Type B pancreatic cell (in vitro differentiated cells): ENCODE results near the gene VKORC1L1. TPM values are rescaled to one million over a fixed set of nuclear protein-coding genes. Genes with fewer than 3 reads are reported as not detected.
"Not testable (repeated sequence)": the region's sequence is repeated elsewhere in the genome, so short reads cannot be mapped to it uniquely, and the experiment has no call there.

Source experiments
- DNase-seq: peaks from one replicate; pipeline ENCODE4 v3.0.0; 2021; ENCODE audit warnings: mixed read lengths; ENCODE audit not compliant: unreplicated experiment; ENCODE audit errors: extremely low spot score
- H3K27ac Mint-ChIP-seq: 2 replicates; pipeline ENCODE4 v1.8.0; 2021; ENCODE audit warnings: mild to moderate bottlenecking, mixed read lengths
- H3K27me3 Mint-ChIP-seq: 2 replicates; pipeline ENCODE4 v1.8.0; 2021; ENCODE audit warnings: mixed read lengths
- H3K36me3 Mint-ChIP-seq: 2 replicates; pipeline ENCODE4 v1.8.0; 2021; ENCODE audit warnings: mixed read lengths
- H3K4me1 Mint-ChIP-seq: one replicate; pipeline ENCODE4 v1.8.0; 2021; ENCODE audit warnings: mixed read lengths; ENCODE audit not compliant: unreplicated experiment
- H3K4me3 Mint-ChIP-seq: 2 replicates; pipeline ENCODE4 v1.8.0; 2021; ENCODE audit warnings: mild to moderate bottlenecking, mixed read lengths
- H3K9me3 Mint-ChIP-seq: 2 replicates; pipeline ENCODE4 v1.8.0; 2021; ENCODE audit warnings: mixed read lengths
- CTCF ChIP-seq: fragments of 200-600 bp; sonication (generic); conservative IDR thresholded peaks from 2 replicates; pipeline ENCODE4 v1.5.0; 2021; ENCODE audit warnings: antibody characterized with exemption, mild to moderate bottlenecking
- total RNA-seq: library from RNA; stranded (reverse); gene quantifications from 2 replicates; pipeline ENCODE4 v1.2.1, GENCODE V29; 2021; ENCODE audit warnings: low replicate concordance

Gene VKORC1L1
- total RNA-seq, 1 donor from 2014 or later, result 26.4 TPM

DNA sequence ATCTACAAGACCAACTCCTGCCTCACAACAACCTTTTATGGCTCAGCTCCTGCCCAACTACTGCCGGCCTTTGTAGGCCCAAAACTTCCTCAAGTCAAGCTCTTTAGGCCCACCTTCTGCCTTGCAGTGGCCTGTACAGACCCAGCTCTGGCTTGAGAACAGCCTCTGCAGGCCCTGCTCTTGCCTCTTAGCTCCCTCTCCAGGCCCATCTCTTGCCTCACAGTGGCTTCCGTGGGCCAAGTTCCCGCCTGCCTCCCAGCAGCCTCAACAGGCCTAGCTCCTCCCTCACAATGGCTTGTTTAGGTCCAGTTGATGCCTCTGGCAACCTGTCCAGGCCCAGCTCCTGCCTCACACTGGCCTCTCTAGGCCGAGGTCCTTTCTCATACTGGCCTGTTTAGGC is 32.4 kb upstream of the VKORC1L1 start:
- no peak for DNase-seq
- Mint-ChIP-seq H3K27me3 (no peaks in the 10 kb centered on the region), H3K4me1 (no peaks in the 10 kb centered on the region), H3K27ac (peak overlapping the region; percentile 55), H3K36me3 (no peaks in the 10 kb centered on the region), H3K4me3 (no peak overlapping the region), H3K9me3 (no peaks in the 10 kb centered on the region)
- peak; percentile 51 for TF ChIP-seq CTCF

- H3K4me1 Mint-ChIP-seq, H3K27ac Mint-ChIP-seq, DNase-seq, H3K27me3 Mint-ChIP-seq, H3K9me3 Mint-ChIP-seq, H3K36me3 Mint-ChIP-seq, H3K4me3 Mint-ChIP-seq: not testable (repeated sequence)
Measured at GRCh38 chr7:65843616-65844015, 29.3 kb upstream of the VKORC1L1 start.

DNA sequence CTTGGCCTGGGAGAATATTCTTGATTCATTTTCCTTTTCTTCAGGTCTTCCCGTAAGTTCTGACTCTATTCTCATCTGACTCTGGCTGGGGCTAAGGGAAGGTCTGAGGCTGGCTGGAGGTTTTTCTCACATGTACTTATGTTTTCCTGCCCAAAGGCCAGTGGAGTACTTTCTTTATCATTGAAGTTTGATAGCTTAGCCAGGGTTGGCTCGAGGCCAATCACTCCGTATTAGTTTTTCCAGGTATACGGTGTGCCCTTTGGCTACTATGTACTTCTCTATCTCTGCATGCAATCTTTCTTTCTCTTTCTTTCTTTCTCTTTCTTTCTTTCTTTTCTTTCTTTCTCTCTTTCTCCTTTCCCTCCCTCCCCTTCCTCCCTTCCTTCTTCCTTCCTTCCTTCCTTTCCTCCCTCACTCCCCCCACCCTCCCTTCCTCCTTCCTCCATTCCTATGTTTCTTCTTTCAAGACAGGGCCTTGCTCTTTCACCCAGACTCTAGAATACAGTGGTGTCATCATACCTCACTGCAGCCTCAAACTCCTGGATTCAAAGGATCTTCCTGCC is 26.8 kb upstream of the VKORC1L1 start:
- no peaks in the 10 kb centered on the region for H3K9me3 Mint-ChIP-seq
- no peaks in the 10 kb centered on the region for H3K27me3 Mint-ChIP-seq
- H3K4me3 Mint-ChIP-seq, result no peak overlapping the region
- DNase-seq, result no peak
- no peak for TF ChIP-seq CTCF
- H3K27ac Mint-ChIP-seq, result peak overlapping the region; percentile 5
- no peaks in the 10 kb centered on the region for H3K4me1 Mint-ChIP-seq
- H3K36me3 Mint-ChIP-seq, result no peaks in the 10 kb centered on the region

GRCh38 chr7:65853426-65853825 is 19.4 kb upstream of the VKORC1L1 start:
- not testable (repeated sequence) for H3K27ac Mint-ChIP-seq, H3K4me3 Mint-ChIP-seq, H3K36me3 Mint-ChIP-seq, H3K27me3 Mint-ChIP-seq, DNase-seq, H3K4me1 Mint-ChIP-seq, H3K9me3 Mint-ChIP-seq

- not testable (repeated sequence) for H3K4me3 Mint-ChIP-seq, DNase-seq, H3K36me3 Mint-ChIP-seq, H3K9me3 Mint-ChIP-seq, H3K27me3 Mint-ChIP-seq, H3K4me1 Mint-ChIP-seq, H3K27ac Mint-ChIP-seq
Measured at GRCh38 chr7:65853892-65854291, 19.0 kb upstream of the VKORC1L1 start.

- H3K27me3 Mint-ChIP-seq, H3K4me1 Mint-ChIP-seq, H3K9me3 Mint-ChIP-seq, H3K27ac Mint-ChIP-seq, H3K36me3 Mint-ChIP-seq, DNase-seq, H3K4me3 Mint-ChIP-seq: not testable (repeated sequence)
Measured at GRCh38 chr7:65857321-65857894, 15.5 kb upstream of the VKORC1L1 start.

- H3K27ac Mint-ChIP-seq, H3K4me1 Mint-ChIP-seq, H3K36me3 Mint-ChIP-seq, H3K4me3 Mint-ChIP-seq, H3K9me3 Mint-ChIP-seq, DNase-seq, H3K27me3 Mint-ChIP-seq: not testable (repeated sequence)
Measured at GRCh38 chr7:65858660-65859059, 14.2 kb upstream of the VKORC1L1 start.

DNA sequence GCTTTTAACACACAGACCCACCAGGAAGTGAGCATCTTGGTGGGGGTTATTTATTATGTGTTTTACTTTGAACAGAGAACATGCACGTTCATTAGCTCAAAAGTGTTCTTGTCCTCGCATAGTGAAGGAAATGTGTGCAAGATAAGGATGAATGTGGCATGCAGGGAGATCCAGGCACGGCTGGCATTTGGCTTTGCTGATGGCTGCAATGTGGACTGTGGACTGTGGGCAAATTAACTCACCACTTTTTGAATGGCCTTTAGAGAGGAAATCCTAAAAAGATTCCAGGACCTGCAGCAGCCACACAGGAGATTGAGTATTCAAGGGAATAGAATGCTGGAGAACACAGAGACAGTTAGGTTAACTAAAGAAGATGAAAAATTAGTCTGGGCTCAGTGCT is 6.6 kb upstream of the VKORC1L1 start:
- H3K36me3 Mint-ChIP-seq, H3K4me1 Mint-ChIP-seq, H3K27me3 Mint-ChIP-seq, H3K9me3 Mint-ChIP-seq, H3K4me3 Mint-ChIP-seq, H3K27ac Mint-ChIP-seq: not testable (repeated sequence)
- peak; percentile 16 for DNase-seq

GRCh38 chr7:65867681-65868080 is 5.2 kb upstream of the VKORC1L1 start:
- not testable (repeated sequence) for H3K27me3 Mint-ChIP-seq, H3K9me3 Mint-ChIP-seq, DNase-seq, H3K27ac Mint-ChIP-seq, H3K36me3 Mint-ChIP-seq, H3K4me3 Mint-ChIP-seq, H3K4me1 Mint-ChIP-seq

DNA sequence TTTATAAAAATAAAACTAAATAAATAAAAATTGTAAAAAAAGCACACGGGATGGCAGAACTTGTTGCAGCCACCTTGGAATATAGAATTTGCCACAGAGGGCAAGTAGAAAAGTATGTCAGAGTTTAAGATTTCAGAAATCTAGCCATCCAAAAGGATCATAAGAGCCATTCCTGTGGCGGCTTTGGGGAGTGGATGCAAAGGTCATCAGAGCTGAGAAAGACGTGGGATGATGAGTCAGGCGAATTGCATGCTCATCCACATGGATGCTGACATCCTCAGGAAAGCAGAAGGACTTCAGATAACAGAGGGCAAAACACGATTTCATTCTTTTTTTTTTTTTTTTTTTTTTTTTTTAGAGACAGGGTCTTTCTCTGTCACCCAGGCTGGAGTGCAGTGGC is 3.6 kb upstream of the VKORC1L1 start:
- H3K27ac Mint-ChIP-seq, DNase-seq, H3K36me3 Mint-ChIP-seq, H3K9me3 Mint-ChIP-seq, H3K27me3 Mint-ChIP-seq, H3K4me1 Mint-ChIP-seq, H3K4me3 Mint-ChIP-seq: not testable (repeated sequence)

DNA sequence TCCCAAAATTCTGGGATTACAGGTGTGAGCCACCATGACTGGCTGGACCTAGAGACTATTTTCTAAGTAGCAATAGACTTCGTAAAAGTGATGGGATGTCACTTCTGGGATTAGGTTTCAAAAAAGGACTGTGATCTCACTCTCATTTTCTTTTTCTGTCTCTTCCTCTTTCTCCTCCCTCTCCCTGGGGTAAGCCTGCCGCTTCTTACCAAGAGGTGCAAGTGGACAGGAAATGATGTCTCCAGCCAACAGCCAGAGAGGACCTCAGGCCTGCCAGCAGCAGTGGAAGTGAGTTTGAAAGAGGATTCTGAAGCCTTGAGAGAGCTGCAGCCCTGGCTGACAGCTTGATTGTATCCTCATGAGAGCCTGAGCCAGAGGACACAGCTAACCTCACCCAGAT is 1.4 kb upstream of the VKORC1L1 start:
- H3K27me3 Mint-ChIP-seq, H3K4me3 Mint-ChIP-seq, H3K36me3 Mint-ChIP-seq, H3K4me1 Mint-ChIP-seq, H3K9me3 Mint-ChIP-seq: not testable (repeated sequence)
- DNase-seq, result peak; percentile 7
- H3K27ac Mint-ChIP-seq, result peak overlapping the region; percentile 41

DNA sequence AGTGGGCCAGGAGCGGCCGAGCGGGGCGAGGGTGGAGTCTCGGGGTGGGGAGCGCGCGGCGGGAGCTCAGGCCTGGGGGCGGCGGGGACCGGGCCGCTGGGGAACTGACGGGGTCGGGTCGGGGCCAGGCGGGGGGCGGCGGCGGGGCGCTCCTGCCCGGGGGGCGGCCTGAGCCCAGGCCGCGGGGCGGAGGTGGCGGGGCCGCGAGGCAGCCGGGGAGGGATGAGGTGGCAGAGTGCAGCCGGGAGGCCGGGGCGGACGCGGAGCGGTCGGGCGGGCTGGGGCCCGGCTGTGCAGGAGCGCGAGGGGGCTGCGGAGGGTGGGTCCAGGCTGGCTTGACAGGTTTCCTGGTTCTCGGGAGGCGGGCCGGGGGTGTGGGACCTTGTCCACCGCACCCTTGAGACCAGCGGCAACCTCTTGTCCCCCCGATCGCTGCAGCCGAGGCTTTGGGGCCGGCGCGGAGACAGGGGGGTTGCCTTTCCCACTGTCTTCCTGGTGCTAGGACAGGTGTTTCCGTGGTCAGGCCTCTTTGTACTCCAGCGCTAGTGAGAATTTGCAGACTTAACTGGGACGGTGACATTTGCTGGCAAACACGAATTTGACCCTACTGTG is 814 bp downstream of the VKORC1L1 start:
- H3K27me3 Mint-ChIP-seq, H3K36me3 Mint-ChIP-seq, H3K9me3 Mint-ChIP-seq, DNase-seq, H3K4me1 Mint-ChIP-seq: not testable (repeated sequence)
- Mint-ChIP-seq H3K4me3 (peak overlapping the region; percentile 92), H3K27ac (peak overlapping the region; percentile 83)
